Small intestine (tissue), 7 donors: ENCODE measurements around the gene ATOH8. TPM values are rescaled to one million over a fixed set of nuclear protein-coding genes. Genes with fewer than 3 reads are reported as not detected.
A peak's percentile ranks its signal among the peaks of the same experiment; 100 is the strongest.

Source experiments
- DNase-seq, 2 donors: peaks; one replicate each; pipeline versions ENCODE4 v3.0.0 to v3.0.0-alpha.2; 2013
- FAIRE-seq: peaks from 2 replicates; lab custom pipeline; 2012; peaks lifted over from hg19 to GRCh38; lab: Jason Lieb, UNC
- H3K27ac ChIP-seq, 3 donors: one replicate each; pipeline ENCODE4 v1.5.1; 2013; ENCODE audit warnings: low read length in 2 of 3, mild to moderate bottlenecking in 2 of 3, control low read depth in 1 of 3, inconsistent platforms in 1 of 3, low read depth in 1 of 3, moderate library complexity in 1 of 3
- H3K27me3 ChIP-seq, 3 donors: one replicate each; pipeline ENCODE4 v1.6.1; 2013; ENCODE audit warnings: low read length in 3 of 3, inconsistent platforms in 1 of 3; ENCODE audit not compliant: control insufficient read depth in 3 of 3, insufficient read depth in 3 of 3
- H3K36me3 ChIP-seq, 3 donors: one replicate each; pipeline ENCODE4 v1.6.1; 2013; ENCODE audit warnings: low read length in 3 of 3, inconsistent platforms in 1 of 3, low read depth in 1 of 3, mild to moderate bottlenecking in 1 of 3, moderate library complexity in 1 of 3; ENCODE audit not compliant: control insufficient read depth in 3 of 3, insufficient read depth in 2 of 3
- H3K4me1 ChIP-seq, 3 donors: one replicate each; pipeline ENCODE4 v1.6.1; 2013; ENCODE audit warnings: low read length in 2 of 3, inconsistent platforms in 1 of 3, low read depth in 1 of 3, mild to moderate bottlenecking in 1 of 3, moderate library complexity in 1 of 3; ENCODE audit not compliant: control insufficient read depth in 3 of 3, insufficient read depth in 2 of 3
- H3K4me3 ChIP-seq, 3 donors: one replicate each; pipeline ENCODE4 v1.5.1; 2013; ENCODE audit warnings: low read length in 3 of 3, control low read depth in 1 of 3, inconsistent platforms in 1 of 3, low read depth in 1 of 3, mild to moderate bottlenecking in 1 of 3, moderate library complexity in 1 of 3
- H3K9me3 ChIP-seq, 2 donors: one replicate each; pipeline ENCODE4 v1.6.1; 2013; ENCODE audit warnings: low read depth in 1 of 2, low read length in 1 of 2; ENCODE audit not compliant: control insufficient read depth in 2 of 2, insufficient read depth in 1 of 2
- WGBS, 3 donors: extraction: QIAGEN DNeasy Blood & Tissue Kit; methylation state at CpG; one replicate each; pipeline ENCODE4 v1.1.7; 2013; 5-methylcytosine and 5-hydroxymethylcytosine counted together
- polyA plus RNA-seq, 4 donors: library from polyadenylated mRNA; stranded (reverse) in 3 of 4; unstranded in 1 of 4; fragments of 200-250 nt in 3 of 4; fragments of 120-200 nt in 1 of 4; gene quantifications; one replicate each; pipeline versions ENCODE4 v1.2.1 to v1.2.3, GENCODE V29; 2013
- donor health status: healthy with polysubstance abuse.
- donor health status: control.
- donor health status: control.
- donor health status: Bipolar disorder and iron deficiency.
- donor health status: healthy.

Gene ATOH8
- polyA plus RNA-seq, 4 donors, result 1.6 to 18.4 (median 3.7) TPM

- DNase-seq, result no peak
- WGBS, 3 donors, result 86 to 91% (median 89%) methylated on average over 6 of the region's 6 CpGs
- no peaks in the 10 kb centered on the region for H3K9me3 ChIP-seq
- peaks cover 0 to 8% (median 0%) of the 10 kb centered on the region in 3 donors for H3K4me1 ChIP-seq
- no peak overlapping the region for H3K4me3 ChIP-seq
- H3K36me3 ChIP-seq, result no peaks in the 10 kb centered on the region
- H3K27ac ChIP-seq, result no peak overlapping the region
- FAIRE-seq, result no peak
- H3K27me3 ChIP-seq, result peaks cover 0 to 2% (median 0%) of the 10 kb centered on the region in 3 donors
Observed at GRCh38 chr2:85722519-85722918, 31.3 kb upstream of the ATOH8 start.

- peaks cover 0 to 7% (median 0%) of the 10 kb centered on the region in 3 donors for H3K4me1 ChIP-seq
- DNase-seq (no peak), FAIRE-seq (no peak)
- no peaks in the 10 kb centered on the region for H3K36me3 ChIP-seq
- no peak overlapping the region for H3K4me3 ChIP-seq
- WGBS, 3 donors, result 96 to 100% (median 97%) methylated on average over 2 of the region's 2 CpGs
- H3K27me3 ChIP-seq, result peaks cover 0 to 8% (median 0%) of the 10 kb centered on the region in 3 donors
- H3K9me3 ChIP-seq, result no peaks in the 10 kb centered on the region
- H3K27ac ChIP-seq, result no peak overlapping the region
Observed at GRCh38 chr2:85723707-85724360, 30.0 kb upstream of the ATOH8 start.

- H3K36me3 ChIP-seq, result no peaks in the 10 kb centered on the region
- 81 to 91% (median 87%) methylated on average over 5 of the region's 5 CpGs for WGBS, 3 donors
- H3K27me3 ChIP-seq, result peaks cover 0 to 12% (median 0%) of the 10 kb centered on the region in 3 donors
- no peak for FAIRE-seq
- no peak for DNase-seq
- H3K9me3 ChIP-seq, result no peaks in the 10 kb centered on the region
- no peak overlapping the region for H3K27ac ChIP-seq
- no peaks in the 10 kb centered on the region for H3K4me1 ChIP-seq
- H3K4me3 ChIP-seq, result no peak overlapping the region
Observed at GRCh38 chr2:85724731-85725181, 29.0 kb upstream of the ATOH8 start.

GRCh38 chr2:85725451-85725850 is 28.3 kb upstream of the ATOH8 start:
- FAIRE-seq, result no peak
- peaks cover 0 to 10% (median 0%) of the 10 kb centered on the region in 3 donors for H3K27me3 ChIP-seq

GRCh38 chr2:85727798-85728197 is 26.0 kb upstream of the ATOH8 start:
- Histone ChIP-seq H3K27me3 (peaks cover 0 to 10% (median 0%) of the 10 kb centered on the region in 3 donors), H3K4me1 (no peaks in the 10 kb centered on the region), H3K9me3 (no peaks in the 10 kb centered on the region), H3K4me3 (no peak overlapping the region), H3K36me3 (no peaks in the 10 kb centered on the region), H3K27ac (no peak overlapping the region)
- no peak for FAIRE-seq
- no peak for DNase-seq
- 79 to 84% (median 80%) methylated on average over 10 of the region's 10 CpGs for WGBS, 3 donors

More at GRCh38 chr2:85725451-85725850, 28.3 kb upstream of the ATOH8 start:
- Histone ChIP-seq H3K36me3 (no peaks in the 10 kb centered on the region), H3K4me3 (no peak overlapping the region), H3K4me1 (no peaks in the 10 kb centered on the region), H3K9me3 (no peaks in the 10 kb centered on the region), H3K27ac (no peak overlapping the region)
- no peak for DNase-seq
- 31 to 40% (median 39%) methylated on average over 2 of the region's 2 CpGs for WGBS, 3 donors

GRCh38 chr2:85728342-85728741 is 25.4 kb upstream of the ATOH8 start:
- no peak for DNase-seq
- Histone ChIP-seq H3K27ac (no peak overlapping the region), H3K9me3 (no peaks in the 10 kb centered on the region), H3K27me3 (peaks cover 0 to 10% (median 0%) of the 10 kb centered on the region in 3 donors), H3K4me3 (no peak overlapping the region), H3K36me3 (no peaks in the 10 kb centered on the region), H3K4me1 (no peaks in the 10 kb centered on the region)
- no peak for FAIRE-seq
- WGBS, 3 donors, result 65 to 70% (median 66%) methylated on average over 5 of the region's 5 CpGs

- H3K27me3 ChIP-seq, result peaks cover 0 to 10% (median 0%) of the 10 kb centered on the region in 3 donors
- FAIRE-seq (no peak), DNase-seq (peak; percentile 67 to 83)
- H3K27ac ChIP-seq, result no peak overlapping the region
- H3K36me3 ChIP-seq, result no peaks in the 10 kb centered on the region
- H3K9me3 ChIP-seq, result no peaks in the 10 kb centered on the region
- 34 to 37% (median 36%) methylated on average over 26 of the region's 26 CpGs for WGBS, 3 donors
- H3K4me1 ChIP-seq, result no peaks in the 10 kb centered on the region
- H3K4me3 ChIP-seq, result no peak overlapping the region
Observed at GRCh38 chr2:85728883-85729824, 24.6 kb upstream of the ATOH8 start.

- 80 to 88% (median 85%) methylated on average over 10 of the region's 10 CpGs for WGBS, 3 donors
- Histone ChIP-seq H3K9me3 (no peaks in the 10 kb centered on the region), H3K36me3 (no peaks in the 10 kb centered on the region), H3K4me3 (no peak overlapping the region), H3K27ac (no peak overlapping the region), H3K27me3 (peaks cover 0 to 11% (median 0%) of the 10 kb centered on the region in 3 donors), H3K4me1 (no peaks in the 10 kb centered on the region)
- no peak for FAIRE-seq
- DNase-seq, result no peak
Observed at GRCh38 chr2:85729825-85730510, 23.8 kb upstream of the ATOH8 start.
